DOHH2 (cell line): ENCODE results near the gene DGKB.

Experiments
- CTCF ChIP-seq: fragments of 200-600 bp; sonication (generic); IDR thresholded peaks from one replicate; pipeline ENCODE4 v1.5.1; 2014; ENCODE audit warnings: antibody characterized with exemption, mild to moderate bottlenecking, low read depth, low read length; ENCODE audit not compliant: poor library complexity, severe bottlenecking
- EZH2phosphoT487 ChIP-seq: fragments of 200-600 bp; sonication (generic); IDR thresholded peaks from 2 replicates; pipeline ENCODE4 v1.6.1; 2017; ENCODE audit warnings: borderline replicate concordance, mild to moderate bottlenecking, antibody characterized with exemption, low read length, moderate library complexity, mixed read lengths

GRCh38 chr7:14177876-14178275, 724.7 kb downstream of the DGKB start:
- TF ChIP-seq CTCF (no peak), EZH2phosphoT487 (no peak)
